Motor neuron (in vitro differentiated cells): ENCODE results near the gene PELI2. TPM values are rescaled to one million over a fixed set of nuclear protein-coding genes. Genes with fewer than 3 reads are reported as not detected.

Experiments
- ATAC-seq, 8 experiments: fragments of 200-7000 bp; cut with Tn5 transposase; replicated peaks in 6 of 8; 2 replicates each; pipeline ENCODE4 v1.8.0; 2021; ENCODE audit warnings: mild to moderate bottlenecking in 8 of 8, moderate library complexity in 8 of 8
- H3K27ac ChIP-seq, 2 donors: fragments of 250-450 bp; sonication (Bioruptor Pico); 2 replicates each; pipeline ENCODE4 v1.9.0; 2021; ENCODE audit warnings: antibody characterized with exemption in 2 of 2, mild to moderate bottlenecking in 2 of 2, moderate library complexity in 1 of 2
- H3K4me1 ChIP-seq, 2 donors: fragments of 250-450 bp; sonication (Bioruptor Pico); replicated peaks in 1 of 2; 2 replicates each; pipeline ENCODE4 v1.6.1; 2021; ENCODE audit warnings: antibody characterized with exemption in 2 of 2, mild to moderate bottlenecking in 2 of 2, moderate library complexity in 1 of 2
- H3K4me3 ChIP-seq, 5 donors: fragments of 250-450 bp; sonication (Bioruptor Pico); 2 replicates each; pipeline ENCODE4 v1.9.0; 2021; ENCODE audit warnings: antibody characterized with exemption in 5 of 5, mild to moderate bottlenecking in 5 of 5, moderate library complexity in 4 of 5
- WGBS, 10 experiments: fragments of 450-650 bp; shearing (Covaris generic); methylation state at CpG; one replicate each; pipeline ENCODE4 v1.0.0; 2022; 5-methylcytosine and 5-hydroxymethylcytosine counted together
- in situ Hi-C, 9 experiments: fragments of 400-800 bp; cut with MboI; loops; one replicate each; pipeline ENCODE4 v1.15.0; 2021; ENCODE audit warnings: low sequenced_read_pairs in 9 of 9, low pct_unique_long_range_greater_than_20kb in 2 of 9; ENCODE audit not compliant: unreplicated experiment in 9 of 9
- total RNA-seq, 8 experiments: library from RNA; unstranded; fragments of 300-600 nt; gene quantifications; 2 replicates each; pipeline versions ENCODE4 v1.2.3 to v1.2.4, GENCODE V29; 2022

Gene PELI2
- total RNA-seq, 8 experiments from 2014 or later, result 3.7 to 18.4 (median 8.9) TPM

GRCh38 chr14:56170028-56170427 lies 51.8 kb downstream of the PELI2 start:
- in situ Hi-C loops, result no loop called here
- ATAC-seq, result peak in 4 of 8 experiments; percentile 12 to 63 (median 48)
- H3K4me3 ChIP-seq, result no peak overlapping the region
- H3K4me1 ChIP-seq, result peaks cover 7 to 29% of the 10 kb centered on the region in 2 donors
- no peak overlapping the region for H3K27ac ChIP-seq
- WGBS, 10 experiments, result 60 to 100% (median 87%) methylated on average over 1 to 6 of the region's 6 CpGs; no CpG with 5 or more reads in 3 of the 10 experiments

- in situ Hi-C loops, result no loop called here
- Histone ChIP-seq H3K27ac (no peak overlapping the region), H3K4me1 (peaks cover 7 to 29% of the 10 kb centered on the region in 2 donors), H3K4me3 (no peak overlapping the region)
- WGBS, 10 experiments, result 48 to 88% (median 69%) methylated on average over 1 to 7 of the region's 7 CpGs; no CpG with 5 or more reads in 1 of the 10 experiments
- ATAC-seq, result no peak
These were observed 52.7 kb downstream of the PELI2 start for GRCh38 chr14:56170877-56171422.

GRCh38 chr14:56172074-56172473 lies 53.9 kb downstream of the PELI2 start:
- Histone ChIP-seq H3K4me1 (peaks cover 7 to 30% of the 10 kb centered on the region in 2 donors), H3K27ac (peak overlapping the region in 1 of 2 donors; percentile 2), H3K4me3 (no peak overlapping the region)
- 73 to 100% (median 94%) methylated on average over 1 to 3 of the region's 3 CpGs; no CpG with 5 or more reads in 6 of the 10 experiments for WGBS, 10 experiments
- in situ Hi-C loops, result no loop called here
- no peak for ATAC-seq

GRCh38 chr14:56172571-56172971 lies 54.4 kb downstream of the PELI2 start:
- peak in 7 of 8 experiments; percentile 77 to 91 (median 87) for ATAC-seq
- peak overlapping the region; percentile 10 to 17 for H3K27ac ChIP-seq
- in situ Hi-C loops, result no loop called here
- no peak overlapping the region for H3K4me3 ChIP-seq
- 0 to 42% (median 14%) methylated on average over 1 to 3 of the region's 3 CpGs for WGBS, 10 experiments
- peaks cover 7 to 32% of the 10 kb centered on the region in 2 donors for H3K4me1 ChIP-seq

GRCh38 chr14:56173365-56173922 lies 55.2 kb downstream of the PELI2 start:
- no peak overlapping the region for H3K4me3 ChIP-seq
- ATAC-seq, result no peak

GRCh38 chr14:56175773-56176172 lies 57.6 kb downstream of the PELI2 start:
- in situ Hi-C loops, result no loop called here
- no peak overlapping the region for H3K27ac ChIP-seq
- 67 to 100% (median 91%) methylated on average over 1 to 2 of the region's 2 CpGs; no CpG with 5 or more reads in 3 of the 10 experiments for WGBS, 10 experiments
- H3K4me3 ChIP-seq, result no peak overlapping the region
- peaks cover 5 to 19% of the 10 kb centered on the region in 2 donors for H3K4me1 ChIP-seq
- no peak for ATAC-seq

More at GRCh38 chr14:56173365-56173922, 55.2 kb downstream of the PELI2 start:
- Histone ChIP-seq H3K27ac (peak overlapping the region in 1 of 2 donors; percentile 17), H3K4me1 (peaks cover 7 to 32% of the 10 kb centered on the region in 2 donors)
- in situ Hi-C loops, result no loop called here
- 94 to 100% (median 100%) methylated on average over 1 to 6 of the region's 6 CpGs; no CpG with 5 or more reads in 1 of the 10 experiments for WGBS, 10 experiments

GRCh38 chr14:56176530-56176929 lies 58.3 kb downstream of the PELI2 start:
- no peak overlapping the region for H3K4me3 ChIP-seq
- H3K27ac ChIP-seq, result no peak overlapping the region
- WGBS, 10 experiments, result 80 to 100% (median 92%) methylated on average over 1 to 2 of the region's 3 CpGs; no CpG with 5 or more reads in 6 of the 10 experiments
- peaks cover 5 to 13% of the 10 kb centered on the region in 2 donors for H3K4me1 ChIP-seq
- no peak for ATAC-seq
- in situ Hi-C loops, result no loop called here

GRCh38 chr14:56177036-56177435 lies 58.8 kb downstream of the PELI2 start:
- in situ Hi-C loops, result no loop called here
- no peak overlapping the region for H3K4me3 ChIP-seq
- no peak for ATAC-seq
- H3K27ac ChIP-seq, result no peak overlapping the region
- peaks cover 5 to 12% of the 10 kb centered on the region in 2 donors for H3K4me1 ChIP-seq
- 63 to 100% (median 80%) methylated on average over 1 to 2 of the region's 2 CpGs; no CpG with 5 or more reads in 3 of the 10 experiments for WGBS, 10 experiments

GRCh38 chr14:56180754-56181542 lies 62.7 kb downstream of the PELI2 start:
- 81 to 100% (median 98%) methylated on average over 1 to 4 of the region's 4 CpGs; no CpG with 5 or more reads in 1 of the 10 experiments for WGBS, 10 experiments
- in situ Hi-C loops, result no loop called here

GRCh38 chr14:56181681-56182085 lies 63.5 kb downstream of the PELI2 start:
- 7 to 100% (median 88%) methylated on average over 1 to 2 of the region's 2 CpGs; no CpG with 5 or more reads in 4 of the 10 experiments for WGBS, 10 experiments
- Histone ChIP-seq H3K4me1 (peaks cover 0 to 2% of the 10 kb centered on the region in 2 donors), H3K27ac (no peak overlapping the region), H3K4me3 (no peak overlapping the region)
- in situ Hi-C loops, result no loop called here
- ATAC-seq, result peak in 6 of 8 experiments; percentile 33 to 96 (median 90)

More at GRCh38 chr14:56180754-56181542, 62.7 kb downstream of the PELI2 start:
- ATAC-seq, result peak in 1 of 8 experiments; percentile 27
- Histone ChIP-seq H3K27ac (no peak overlapping the region), H3K4me3 (no peak overlapping the region), H3K4me1 (peaks cover 0 to 2% of the 10 kb centered on the region in 2 donors)

- in situ Hi-C loops, result no loop called here
- no peak overlapping the region for H3K4me3 ChIP-seq
- 73 to 100% (median 94%) methylated on average over 3 to 4 of the region's 4 CpGs; no CpG with 5 or more reads in 2 of the 10 experiments for WGBS, 10 experiments
- H3K4me1 ChIP-seq, result no peaks in the 10 kb centered on the region
- ATAC-seq, result no peak
- no peak overlapping the region for H3K27ac ChIP-seq
These were observed 64.2 kb downstream of the PELI2 start for GRCh38 chr14:56182410-56182809.

GRCh38 chr14:56183631-56184157 lies 65.5 kb downstream of the PELI2 start:
- Histone ChIP-seq H3K4me3 (no peak overlapping the region), H3K4me1 (no peaks in the 10 kb centered on the region), H3K27ac (no peak overlapping the region)
- no peak for ATAC-seq
- 38 to 100% (median 94%) methylated on average over 2 of the region's 2 CpGs; no CpG with 5 or more reads in 1 of the 10 experiments for WGBS, 10 experiments
- in situ Hi-C loops, result no loop called here

GRCh38 chr14:56185992-56186391 lies 67.8 kb downstream of the PELI2 start:
- no peak for ATAC-seq
- H3K27ac ChIP-seq, result no peak overlapping the region
- H3K4me1 ChIP-seq, result no peaks in the 10 kb centered on the region
- no peak overlapping the region for H3K4me3 ChIP-seq
- in situ Hi-C loops, result no loop called here
